Cardiac fibroblast (primary cell): ENCODE data around the gene TDRD1.

Source experiments
- DNase-seq, 2 donors: peaks; one replicate each; pipeline versions ENCODE4 v3.0.0 to v3.0.0-alpha.2; 2010; ENCODE audit warnings: low read depth in 2 of 2
- H3K4me3 ChIP-seq, 2 donors: replicated peaks in 1 of 2; 1 replicate in 1 of 2; 2 replicates in 1 of 2; pipeline ENCODE4 v1.5.1; 2011; ENCODE audit warnings: low read depth in 2 of 2, low read length in 2 of 2, mild to moderate bottlenecking in 2 of 2, moderate library complexity in 1 of 2
- CTCF ChIP-seq: IDR thresholded peaks from one replicate; pipeline ENCODE4 v1.5.1; 2011; ENCODE audit warnings: low read depth, mild to moderate bottlenecking, low read length, inconsistent platforms

TDRD1 gene

GRCh38 chr10:114239117-114239993 lies 60.2 kb downstream of the TDRD1 start, which contains the start of gene VWA2:
Gene VWA2, plus strand, starts transcription at chr10:114239254. Its CDS starts 9,460 bp downstream, at chr10:114248714.
- DNase-seq = no peak
- no peak for TF ChIP-seq CTCF
- H3K4me3 ChIP-seq = no peak within 1 kb of the TSS

- TF ChIP-seq CTCF = no peak
- H3K4me3 ChIP-seq = no peak overlapping the region
- no peak for DNase-seq
Measured at GRCh38 chr10:114239994-114240345, 60.8 kb downstream of the TDRD1 start.

GRCh38 chr10:114242235-114242634 lies 63.1 kb downstream of the TDRD1 start:
- DNase-seq = no peak
- H3K4me3 ChIP-seq = no peak overlapping the region
- TF ChIP-seq CTCF = no peak

GRCh38 chr10:114243661-114244060 lies 64.5 kb downstream of the TDRD1 start:
- no peak for DNase-seq
- no peak overlapping the region for H3K4me3 ChIP-seq
- no peak for TF ChIP-seq CTCF

- no peak overlapping the region for H3K4me3 ChIP-seq
- no peak for DNase-seq
- no peak for TF ChIP-seq CTCF
Measured at GRCh38 chr10:114244126-114244525, 65.0 kb downstream of the TDRD1 start.

- no peak overlapping the region for H3K4me3 ChIP-seq
- TF ChIP-seq CTCF = no peak
- DNase-seq = no peak
Measured at GRCh38 chr10:114245121-114245791, 66.1 kb downstream of the TDRD1 start.
